Neural crest cell (in vitro differentiated cells): ENCODE results near the gene FARP2. TPM values are rescaled to one million over a fixed set of nuclear protein-coding genes. Genes with fewer than 3 reads are reported as not detected.

Experiments used
- DNase-seq: peaks from one replicate; pipeline ENCODE4 v3.0.0; 2021; ENCODE audit warnings: low read depth, mixed read lengths, low spot score
- H3K27ac Mint-ChIP-seq: one replicate; pipeline ENCODE4 v1.8.0; 2021; ENCODE audit warnings: mild to moderate bottlenecking, mixed read lengths; ENCODE audit not compliant: unreplicated experiment
- H3K27me3 Mint-ChIP-seq: 2 replicates; pipeline ENCODE4 v1.8.0; 2021; ENCODE audit warnings: low read depth, mild to moderate bottlenecking, mixed read lengths
- H3K36me3 Mint-ChIP-seq: 2 replicates; pipeline ENCODE4 v1.8.0; 2021; ENCODE audit warnings: low read depth, mild to moderate bottlenecking, mixed read lengths
- H3K4me1 Mint-ChIP-seq: 2 replicates; pipeline ENCODE4 v1.8.0; 2021; ENCODE audit warnings: mixed read lengths
- H3K4me3 Mint-ChIP-seq: one replicate; pipeline ENCODE4 v1.8.0; 2021; ENCODE audit warnings: mild to moderate bottlenecking, mixed read lengths
- H3K9me3 Mint-ChIP-seq: 2 replicates; pipeline ENCODE4 v1.8.0; 2021; ENCODE audit warnings: mixed read lengths
- total RNA-seq: library from RNA; stranded (reverse); gene quantifications from 2 replicates; pipeline ENCODE4 v1.2.1, GENCODE V29; 2021
- TF ChIP-seq, protein P1 (sequence below): fragments of 200-600 bp; sonication (generic); conservative IDR thresholded peaks from 2 replicates; pipeline ENCODE4 v1.5.0; 2021; ENCODE audit warnings: antibody characterized with exemption, mild to moderate bottlenecking

FARP2 gene
- total RNA-seq, 1 donor from 2014 or later, result 36.1 TPM

DNA sequence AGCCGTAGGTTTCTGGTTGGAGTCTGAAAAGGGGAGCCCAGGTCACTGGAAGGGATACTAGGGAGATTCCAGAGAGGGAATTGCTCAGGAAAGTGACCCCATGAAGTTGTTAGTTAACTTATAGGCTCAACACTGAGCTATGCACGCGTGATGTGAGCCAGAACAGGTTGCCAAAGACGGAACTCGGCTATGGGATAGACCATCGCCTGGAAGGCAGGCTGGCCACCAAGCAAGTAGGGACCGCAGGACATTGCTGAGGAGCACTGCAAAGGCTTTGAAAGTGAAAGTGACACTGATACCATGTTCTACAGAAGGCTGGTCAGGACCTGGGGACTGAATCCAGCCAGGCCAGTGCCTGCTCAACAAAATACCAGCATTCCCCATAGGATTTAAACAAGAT is 7.3 kb downstream of the FARP2 start:
- no peaks in the 10 kb centered on the region for H3K9me3 Mint-ChIP-seq
- no peaks in the 10 kb centered on the region for H3K36me3 Mint-ChIP-seq
- no peak overlapping the region for H3K4me3 Mint-ChIP-seq
- H3K4me1 Mint-ChIP-seq, result peaks cover 3% of the 10 kb centered on the region
- H3K27ac Mint-ChIP-seq, result no peak overlapping the region
- no peak for DNase-seq
- TF ChIP-seq, protein P1, sequence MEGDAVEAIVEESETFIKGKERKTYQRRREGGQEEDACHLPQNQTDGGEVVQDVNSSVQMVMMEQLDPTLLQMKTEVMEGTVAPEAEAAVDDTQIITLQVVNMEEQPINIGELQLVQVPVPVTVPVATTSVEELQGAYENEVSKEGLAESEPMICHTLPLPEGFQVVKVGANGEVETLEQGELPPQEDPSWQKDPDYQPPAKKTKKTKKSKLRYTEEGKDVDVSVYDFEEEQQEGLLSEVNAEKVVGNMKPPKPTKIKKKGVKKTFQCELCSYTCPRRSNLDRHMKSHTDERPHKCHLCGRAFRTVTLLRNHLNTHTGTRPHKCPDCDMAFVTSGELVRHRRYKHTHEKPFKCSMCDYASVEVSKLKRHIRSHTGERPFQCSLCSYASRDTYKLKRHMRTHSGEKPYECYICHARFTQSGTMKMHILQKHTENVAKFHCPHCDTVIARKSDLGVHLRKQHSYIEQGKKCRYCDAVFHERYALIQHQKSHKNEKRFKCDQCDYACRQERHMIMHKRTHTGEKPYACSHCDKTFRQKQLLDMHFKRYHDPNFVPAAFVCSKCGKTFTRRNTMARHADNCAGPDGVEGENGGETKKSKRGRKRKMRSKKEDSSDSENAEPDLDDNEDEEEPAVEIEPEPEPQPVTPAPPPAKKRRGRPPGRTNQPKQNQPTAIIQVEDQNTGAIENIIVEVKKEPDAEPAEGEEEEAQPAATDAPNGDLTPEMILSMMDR, result no peak
- H3K27me3 Mint-ChIP-seq, result no peaks in the 10 kb centered on the region

- H3K27me3 Mint-ChIP-seq, result no peaks in the 10 kb centered on the region
- DNase-seq, result no peak
- no peaks in the 10 kb centered on the region for H3K4me1 Mint-ChIP-seq
- no peaks in the 10 kb centered on the region for H3K9me3 Mint-ChIP-seq
- TF ChIP-seq, protein P1, result no peak
- H3K4me3 Mint-ChIP-seq, result no peak overlapping the region
- no peaks in the 10 kb centered on the region for H3K36me3 Mint-ChIP-seq
- no peak overlapping the region for H3K27ac Mint-ChIP-seq
Measured at GRCh38 chr2:241364781-241365180, 8.7 kb downstream of the FARP2 start.

DNA sequence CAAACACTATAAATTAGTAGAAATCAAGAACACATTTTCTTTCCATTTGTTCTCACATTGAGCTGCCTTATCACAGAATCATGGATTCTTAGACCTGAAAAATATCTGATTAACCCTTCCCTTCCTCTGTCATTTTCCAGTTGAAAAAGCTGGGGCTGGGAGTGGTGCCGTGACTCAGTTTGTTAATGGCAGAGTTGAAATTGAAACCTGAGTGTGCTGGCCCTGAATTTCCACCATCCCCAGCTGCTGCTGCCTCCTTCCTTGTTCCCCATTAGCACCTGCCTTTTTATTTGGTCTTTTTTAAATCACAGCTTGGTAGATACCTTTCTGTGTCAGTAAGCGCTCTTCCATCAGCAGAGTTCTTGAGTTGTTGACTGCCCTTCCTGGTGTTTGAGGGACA is 10.6 kb downstream of the FARP2 start:
- DNase-seq, result no peak
- no peak overlapping the region for H3K27ac Mint-ChIP-seq
- H3K9me3 Mint-ChIP-seq, result no peaks in the 10 kb centered on the region
- no peaks in the 10 kb centered on the region for H3K27me3 Mint-ChIP-seq
- no peaks in the 10 kb centered on the region for H3K4me1 Mint-ChIP-seq
- TF ChIP-seq, protein P1, result no peak
- no peaks in the 10 kb centered on the region for H3K36me3 Mint-ChIP-seq
- no peak overlapping the region for H3K4me3 Mint-ChIP-seq

GRCh38 chr2:241368643-241369042 is 12.6 kb downstream of the FARP2 start:
- DNase-seq, result no peak
- Mint-ChIP-seq H3K27me3 (no peaks in the 10 kb centered on the region), H3K27ac (no peak overlapping the region), H3K9me3 (no peaks in the 10 kb centered on the region), H3K36me3 (no peaks in the 10 kb centered on the region), H3K4me3 (no peak overlapping the region), H3K4me1 (no peaks in the 10 kb centered on the region)
- TF ChIP-seq, protein P1, result no peak

GRCh38 chr2:241372361-241372992 is 16.4 kb downstream of the FARP2 start:
- Mint-ChIP-seq H3K36me3 (no peaks in the 10 kb centered on the region), H3K9me3 (no peaks in the 10 kb centered on the region), H3K27me3 (no peaks in the 10 kb centered on the region), H3K4me3 (no peak overlapping the region), H3K27ac (no peak overlapping the region), H3K4me1 (no peaks in the 10 kb centered on the region)
- DNase-seq, result no peak
- TF ChIP-seq, protein P1, result no peak
